ENCODE results near the gene GRIN2A.

The GRIN2A gene

GRCh38 chr16:9977333-9977897 lies 204.8 kb downstream of the GRIN2A start:
- TF ChIP-seq ZFX (IDR thresholded peaks at IDR 0.05) (no peak), CTCF (conservative IDR thresholded peaks at IDR 0.05) (no peak)

GRCh38 chr16:9976601-9977000 lies 205.6 kb downstream of the GRIN2A start:
- no peak overlapping the region for H3K27ac ChIP-seq
- no peak for TF ChIP-seq ZFX (IDR thresholded peaks at IDR 0.05)

More at GRCh38 chr16:9977333-9977897, 204.8 kb downstream of the GRIN2A start:
- H3K27ac ChIP-seq, result no peak overlapping the region

- TF ChIP-seq ZFX (IDR thresholded peaks at IDR 0.05), result no peak
- TF ChIP-seq CTCF (conservative IDR thresholded peaks at IDR 0.05), result no peak
- H3K27ac ChIP-seq, result no peak overlapping the region
These were observed 210.3 kb downstream of the GRIN2A start for GRCh38 chr16:9971907-9972306.

GRCh38 chr16:9970796-9971195 lies 211.4 kb downstream of the GRIN2A start:
- TF ChIP-seq ZFX (IDR thresholded peaks at IDR 0.05), result no peak
- TF ChIP-seq CTCF (conservative IDR thresholded peaks at IDR 0.05), result no peak
- no peak overlapping the region for H3K27ac ChIP-seq

- no peak overlapping the region for H3K27ac ChIP-seq
- no peak for TF ChIP-seq CTCF (conservative IDR thresholded peaks at IDR 0.05)
- no peak for TF ChIP-seq ZFX (IDR thresholded peaks at IDR 0.05)
These were observed 212.0 kb downstream of the GRIN2A start for GRCh38 chr16:9970244-9970643.

GRCh38 chr16:9969580-9969979 lies 212.6 kb downstream of the GRIN2A start:
- no peak overlapping the region for H3K27ac ChIP-seq
- no peak for TF ChIP-seq CTCF (conservative IDR thresholded peaks at IDR 0.05)
- TF ChIP-seq ZFX (IDR thresholded peaks at IDR 0.05), result no peak

GRCh38 chr16:9966569-9967157 lies 215.6 kb downstream of the GRIN2A start:
- no peak for TF ChIP-seq CTCF (conservative IDR thresholded peaks at IDR 0.05)
- TF ChIP-seq ZFX (IDR thresholded peaks at IDR 0.05), result no peak
- H3K27ac ChIP-seq, result no peak overlapping the region

- no peak overlapping the region for H3K27ac ChIP-seq
- no peak for TF ChIP-seq CTCF (conservative IDR thresholded peaks at IDR 0.05)
- TF ChIP-seq ZFX (IDR thresholded peaks at IDR 0.05), result no peak
These were observed 217.1 kb downstream of the GRIN2A start for GRCh38 chr16:9965079-9965478.

Measured in C4-2B (cell line).